Activated CD8-positive, alpha-beta memory T cell treated with anti-CD3 and anti-CD28 coated beads for 1 hour (primary cell): ENCODE data around the gene PCSK7.
"Not testable (repeated sequence)": the region's sequence is repeated elsewhere in the genome, so short reads cannot be mapped to it uniquely, and the experiment has no call there.

Experiments
- DNase-seq, 2 donors: peaks; one replicate each; pipeline ENCODE4 v3.0.0-alpha.2; 2020; ENCODE audit warnings: low read depth in 1 of 2; ENCODE audit errors: extremely low read depth in 1 of 2

The PCSK7 gene, protein sequence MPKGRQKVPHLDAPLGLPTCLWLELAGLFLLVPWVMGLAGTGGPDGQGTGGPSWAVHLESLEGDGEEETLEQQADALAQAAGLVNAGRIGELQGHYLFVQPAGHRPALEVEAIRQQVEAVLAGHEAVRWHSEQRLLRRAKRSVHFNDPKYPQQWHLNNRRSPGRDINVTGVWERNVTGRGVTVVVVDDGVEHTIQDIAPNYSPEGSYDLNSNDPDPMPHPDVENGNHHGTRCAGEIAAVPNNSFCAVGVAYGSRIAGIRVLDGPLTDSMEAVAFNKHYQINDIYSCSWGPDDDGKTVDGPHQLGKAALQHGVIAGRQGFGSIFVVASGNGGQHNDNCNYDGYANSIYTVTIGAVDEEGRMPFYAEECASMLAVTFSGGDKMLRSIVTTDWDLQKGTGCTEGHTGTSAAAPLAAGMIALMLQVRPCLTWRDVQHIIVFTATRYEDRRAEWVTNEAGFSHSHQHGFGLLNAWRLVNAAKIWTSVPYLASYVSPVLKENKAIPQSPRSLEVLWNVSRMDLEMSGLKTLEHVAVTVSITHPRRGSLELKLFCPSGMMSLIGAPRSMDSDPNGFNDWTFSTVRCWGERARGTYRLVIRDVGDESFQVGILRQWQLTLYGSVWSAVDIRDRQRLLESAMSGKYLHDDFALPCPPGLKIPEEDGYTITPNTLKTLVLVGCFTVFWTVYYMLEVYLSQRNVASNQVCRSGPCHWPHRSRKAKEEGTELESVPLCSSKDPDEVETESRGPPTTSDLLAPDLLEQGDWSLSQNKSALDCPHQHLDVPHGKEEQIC

DNA sequence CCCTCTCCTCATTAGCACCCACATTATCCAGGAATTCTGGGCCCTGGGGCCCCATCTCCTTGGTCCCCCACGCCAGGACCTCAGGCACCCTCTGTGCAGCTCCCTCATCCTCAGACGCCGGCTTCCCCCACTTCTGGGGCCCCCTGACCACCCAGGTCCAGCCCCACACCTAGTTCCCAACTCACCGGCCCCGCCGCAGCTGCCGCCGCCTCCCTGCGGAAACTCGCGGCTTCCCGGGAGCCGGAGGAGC is at the start of gene PCSK7:
PCSK7 (minus strand) TSS at position 232 of the 250 bp plus-strand sequence. CDS start 2,229 bp downstream, outside the sequence.
- no peak for DNase-seq

DNA sequence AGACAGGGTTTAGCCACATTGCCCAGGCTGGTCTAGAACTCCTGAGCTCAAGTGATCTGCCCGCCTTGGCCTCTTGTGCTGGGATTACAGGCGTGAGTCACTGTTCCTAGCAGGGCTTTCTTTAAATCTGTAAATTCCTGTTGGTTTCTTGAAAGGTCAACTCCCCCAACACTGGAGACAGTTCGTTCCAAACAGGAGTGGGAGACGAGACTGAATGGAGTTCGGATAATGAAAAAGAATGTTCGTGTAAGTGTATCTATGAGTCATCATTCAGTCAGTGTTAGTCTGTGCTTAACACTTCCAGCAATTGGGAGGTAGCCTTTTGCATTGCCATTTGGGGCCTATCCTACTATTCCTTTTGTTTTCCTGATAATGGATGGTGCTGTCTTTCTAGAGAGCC is 49.3 kb upstream of the PCSK7 start:
- no peak for DNase-seq

DNA sequence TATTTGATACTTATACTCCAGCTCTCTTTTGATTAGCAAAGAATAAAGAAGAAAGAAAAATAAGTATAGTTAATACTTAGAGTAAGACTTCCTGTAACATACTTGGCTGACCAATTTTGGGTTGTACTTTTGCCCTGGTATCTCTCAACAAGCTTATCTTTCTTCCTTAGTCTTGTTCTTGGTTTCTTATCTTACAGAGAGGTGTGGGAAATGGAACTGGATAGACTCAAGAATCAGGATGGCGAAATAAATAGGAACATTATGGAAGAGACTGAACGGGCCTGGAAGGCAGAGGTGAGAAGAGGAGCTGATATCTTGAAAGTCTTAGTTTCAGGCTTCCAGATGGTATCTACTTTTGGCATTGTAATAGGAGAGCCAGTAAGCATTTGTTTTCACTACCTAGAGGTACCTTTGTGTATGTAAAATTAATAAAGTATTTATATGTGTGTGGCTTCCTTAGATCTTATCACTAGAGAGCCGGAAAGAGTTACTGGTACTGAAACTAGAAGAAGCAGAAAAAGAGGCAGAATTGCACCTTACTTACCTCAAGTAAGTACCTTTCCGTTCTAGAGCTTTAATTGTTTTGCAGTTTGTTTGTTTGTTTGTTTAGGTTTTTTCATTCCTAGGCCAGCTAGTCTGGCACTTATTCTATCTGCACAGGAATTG is 48.0 kb upstream of the PCSK7 start:
- DNase-seq: no peak

DNA sequence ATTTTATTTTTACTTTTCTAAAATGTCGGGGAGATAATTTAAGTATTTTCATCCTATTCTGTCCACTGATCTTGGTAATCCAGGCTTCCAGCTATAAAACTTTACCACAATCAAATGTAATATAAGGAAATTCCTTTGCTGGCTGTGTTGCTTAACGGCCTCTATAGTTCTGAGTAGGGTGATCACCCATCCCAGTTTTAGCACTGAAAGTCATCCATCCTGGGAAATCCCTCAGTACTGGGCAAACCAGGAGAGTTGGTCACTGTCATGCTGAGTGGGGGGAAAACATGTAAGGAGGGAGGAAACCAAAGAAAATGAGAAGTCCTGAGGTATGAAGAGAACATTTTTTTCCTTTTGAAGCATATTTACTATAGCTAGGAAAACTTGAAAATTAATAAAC is 46.5 kb upstream of the PCSK7 start:
- DNase-seq: no peak

DNA sequence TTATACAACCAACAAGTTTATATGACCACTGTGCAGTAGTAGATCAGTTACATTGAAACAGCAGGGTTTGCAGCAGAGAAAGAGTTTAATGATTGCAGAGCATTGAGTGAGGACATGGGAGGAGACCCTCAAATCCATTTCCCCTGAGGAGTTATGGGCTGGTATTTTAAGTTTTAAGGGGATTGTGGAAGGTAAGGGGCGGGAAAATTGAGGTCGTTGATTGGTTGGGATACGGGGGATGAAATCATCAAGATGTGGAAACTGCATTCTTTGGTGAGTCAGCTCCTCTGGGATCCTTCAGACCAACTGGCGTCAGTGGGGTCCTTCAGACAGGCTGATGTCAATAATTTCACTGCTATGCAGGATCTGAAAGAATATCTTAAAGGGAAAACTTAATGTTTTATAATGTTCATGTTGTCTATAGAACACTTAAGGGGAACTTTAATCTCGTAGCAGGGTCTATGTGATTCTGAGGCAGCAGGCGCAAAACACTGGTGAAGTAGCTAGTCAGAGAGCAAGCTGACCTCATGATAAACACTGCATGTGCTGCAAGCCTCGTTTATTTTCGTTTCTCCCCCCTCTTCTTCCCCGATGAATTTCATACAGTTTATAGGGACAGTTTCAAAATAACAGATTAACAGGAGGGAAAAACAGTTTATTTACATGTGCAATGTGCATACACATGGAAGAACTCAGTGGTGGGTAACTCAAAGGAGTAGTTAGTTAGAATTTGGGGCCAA is 41.8 kb upstream of the PCSK7 start:
- DNase-seq: no peak

DNA sequence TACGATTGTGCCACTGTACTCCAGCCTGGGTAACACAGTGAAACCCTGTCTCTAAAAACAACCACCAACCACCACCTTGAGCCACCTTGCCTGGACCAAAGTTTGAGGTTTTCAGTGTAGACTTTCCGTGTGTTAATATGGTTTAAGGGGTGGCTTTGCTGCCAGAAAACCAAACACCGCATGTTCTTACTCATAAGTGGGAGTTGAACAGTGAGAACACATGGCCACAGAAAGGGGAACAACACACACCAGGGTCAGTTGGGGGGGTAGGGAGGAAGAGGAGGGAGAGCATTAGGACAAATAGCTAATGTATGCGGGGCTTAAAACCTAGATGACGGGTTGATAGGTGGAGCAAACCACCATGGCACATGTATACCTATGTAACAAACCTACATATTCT is 40.3 kb upstream of the PCSK7 start:
- not testable (repeated sequence) for DNase-seq

DNA sequence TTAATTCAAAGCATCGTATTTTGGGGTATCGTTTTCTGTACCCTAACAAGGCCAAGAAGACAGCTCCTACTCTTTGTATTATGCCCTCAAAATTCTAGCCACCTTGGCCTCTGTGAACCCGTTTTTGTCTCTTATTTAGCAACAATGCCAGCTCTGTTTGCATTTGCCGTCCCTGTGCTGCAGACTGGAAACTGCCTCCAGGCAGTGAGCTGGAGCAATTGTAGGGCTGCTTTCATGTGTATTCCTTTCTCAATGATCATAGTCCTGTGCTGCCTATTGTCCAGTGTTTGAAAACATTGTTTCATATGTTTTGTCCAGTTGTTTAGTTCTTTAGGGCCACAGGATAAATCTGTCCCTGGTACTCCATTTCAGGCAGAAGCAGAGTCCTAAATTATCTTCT is 39.3 kb upstream of the PCSK7 start:
- DNase-seq: no peak

DNA sequence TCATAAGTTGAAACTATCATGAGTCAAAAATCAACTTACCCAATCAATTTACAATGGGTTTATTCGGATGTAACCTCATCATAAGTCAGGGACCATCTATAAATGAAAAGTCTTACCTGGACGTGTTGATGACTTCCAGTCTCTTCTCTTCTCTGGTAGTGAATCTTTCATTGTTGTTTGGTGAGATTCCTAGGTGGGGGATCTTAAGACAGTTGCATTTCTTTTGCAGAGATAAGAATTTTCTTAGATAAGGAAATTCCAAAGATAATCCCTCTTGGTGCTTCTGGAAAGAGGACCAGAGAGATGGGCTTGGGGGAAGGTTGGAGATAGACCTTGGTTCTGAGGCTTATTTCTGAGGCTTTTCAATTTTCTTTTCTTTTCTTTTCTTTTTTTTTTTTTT is 38.0 kb upstream of the PCSK7 start:
- no peak for DNase-seq

DNA sequence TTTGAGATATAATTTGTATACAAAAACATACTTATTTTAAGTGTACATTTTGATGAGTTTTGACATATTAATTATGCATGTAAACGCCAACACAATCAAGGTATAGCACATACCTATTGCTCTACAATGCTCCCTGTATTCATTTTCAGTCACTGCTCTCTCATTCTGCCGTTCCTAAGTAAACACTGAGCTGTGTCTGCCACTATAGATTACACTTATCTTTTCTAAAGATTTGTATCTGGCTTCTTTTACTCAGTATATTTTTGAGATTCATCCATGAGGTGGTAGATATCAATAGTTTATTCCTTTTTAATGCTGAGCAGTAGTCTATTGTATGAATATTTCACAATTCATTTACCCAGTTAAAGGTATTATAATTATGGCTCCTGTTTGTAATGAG is 33.9 kb upstream of the PCSK7 start:
- no peak for DNase-seq

DNA sequence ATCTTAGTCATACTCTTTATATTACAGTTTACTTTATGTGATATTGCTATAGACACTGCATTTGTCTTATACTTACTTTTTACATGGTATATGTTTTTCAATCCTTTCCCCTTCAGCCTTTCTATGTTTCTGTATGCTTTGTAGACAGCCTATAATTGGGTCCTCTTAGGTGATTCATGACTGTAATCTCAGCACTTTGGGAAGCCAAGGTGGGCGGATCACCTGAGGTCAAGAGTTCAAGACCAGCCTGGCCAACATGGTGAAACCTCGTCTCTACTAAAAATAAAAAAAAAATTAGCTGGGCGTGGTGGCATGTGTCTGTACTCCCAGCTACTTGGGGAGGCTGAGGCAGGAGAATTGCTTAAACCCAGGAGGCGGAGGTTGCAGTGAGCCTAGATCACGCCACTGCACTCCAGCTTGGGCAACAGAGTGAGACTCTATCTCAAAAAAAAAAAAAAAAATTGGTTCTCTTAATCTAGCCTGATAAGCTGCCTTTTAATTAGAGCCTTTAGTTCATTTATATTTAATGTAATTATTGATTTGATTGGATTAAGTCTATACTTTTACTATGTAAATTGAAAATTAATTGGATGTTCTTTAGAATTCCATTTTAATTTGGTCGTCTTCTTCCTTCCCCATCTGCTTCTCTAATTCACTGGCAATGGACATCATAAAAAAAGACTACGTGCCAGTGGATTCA is 32.9 kb upstream of the PCSK7 start:
- DNase-seq: not testable (repeated sequence)

DNA sequence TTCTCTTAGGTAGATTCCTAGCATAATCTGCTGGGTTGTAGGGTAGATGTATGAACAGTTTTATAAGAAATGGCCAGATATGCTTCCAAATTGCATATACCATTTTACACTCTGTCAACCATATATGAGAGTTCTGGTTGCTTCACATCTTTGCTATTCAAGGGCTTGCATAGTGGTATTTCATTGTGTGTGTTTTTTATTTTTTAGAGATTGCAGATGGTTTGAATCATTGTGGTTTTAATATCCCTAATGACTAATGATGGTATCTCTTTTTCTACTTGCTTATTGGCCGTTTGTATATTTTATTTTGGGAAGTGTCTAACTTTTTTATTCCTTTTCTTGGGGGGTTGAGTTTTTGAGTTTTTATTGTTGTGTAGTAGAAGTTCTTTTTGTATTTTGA is 27.5 kb upstream of the PCSK7 start:
- no peak for DNase-seq

DNA sequence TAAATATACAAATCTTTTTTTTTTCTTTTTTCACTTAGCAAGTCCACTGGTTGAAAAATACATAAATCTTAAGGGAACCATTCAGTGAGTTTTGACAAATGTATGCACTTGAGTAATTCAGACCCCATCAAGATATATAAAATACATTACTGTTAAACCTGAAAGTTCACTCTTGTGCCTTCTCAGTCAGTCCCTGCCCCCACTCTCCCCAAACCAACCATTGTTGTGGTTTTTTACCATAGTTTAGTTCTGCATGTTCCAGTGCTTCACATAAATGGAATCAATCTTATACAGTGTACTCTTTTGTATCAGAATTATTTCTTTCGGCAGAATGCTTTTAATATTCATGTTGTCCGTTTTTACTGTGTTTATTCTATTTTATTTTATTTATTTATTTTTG is 26.7 kb upstream of the PCSK7 start:
- no peak for DNase-seq

DNA sequence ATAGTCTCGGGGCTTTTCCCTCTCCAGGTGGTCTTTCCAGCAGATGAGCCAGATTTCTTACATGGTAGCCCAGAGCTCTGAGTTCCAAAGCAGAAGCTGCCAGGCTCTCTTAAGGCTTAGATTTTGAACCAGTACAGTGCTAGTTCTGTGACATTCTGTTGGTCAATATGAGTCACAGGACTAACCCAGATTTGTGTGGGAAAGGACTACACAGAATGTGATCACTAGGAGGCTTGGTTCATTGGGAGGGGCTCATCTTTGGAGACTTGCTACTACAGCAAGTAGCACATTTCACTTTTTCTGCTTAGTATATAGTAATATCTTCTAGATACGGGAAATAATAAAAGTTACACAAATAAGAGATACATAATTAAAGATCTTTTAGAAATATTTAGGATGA is 24.7 kb upstream of the PCSK7 start:
- no peak for DNase-seq

DNA sequence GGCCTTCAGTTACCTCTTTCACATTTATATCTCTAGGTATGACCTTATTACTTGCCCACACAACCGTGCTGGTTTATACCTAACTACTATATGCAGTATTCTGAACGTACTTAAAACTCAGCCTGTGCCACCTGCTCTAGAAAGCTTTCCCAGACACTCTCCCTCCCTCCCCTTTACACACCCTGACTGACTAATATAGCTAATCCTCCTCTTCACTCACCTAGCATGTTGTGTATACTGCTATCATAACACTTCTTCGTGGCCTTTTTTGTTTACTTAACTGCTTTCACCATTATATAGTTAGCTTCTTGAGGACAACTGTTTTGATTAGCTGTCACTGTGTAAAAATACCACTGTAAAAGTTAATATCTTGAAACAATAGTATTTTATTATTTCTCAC is 24.1 kb upstream of the PCSK7 start:
- DNase-seq: no peak

DNA sequence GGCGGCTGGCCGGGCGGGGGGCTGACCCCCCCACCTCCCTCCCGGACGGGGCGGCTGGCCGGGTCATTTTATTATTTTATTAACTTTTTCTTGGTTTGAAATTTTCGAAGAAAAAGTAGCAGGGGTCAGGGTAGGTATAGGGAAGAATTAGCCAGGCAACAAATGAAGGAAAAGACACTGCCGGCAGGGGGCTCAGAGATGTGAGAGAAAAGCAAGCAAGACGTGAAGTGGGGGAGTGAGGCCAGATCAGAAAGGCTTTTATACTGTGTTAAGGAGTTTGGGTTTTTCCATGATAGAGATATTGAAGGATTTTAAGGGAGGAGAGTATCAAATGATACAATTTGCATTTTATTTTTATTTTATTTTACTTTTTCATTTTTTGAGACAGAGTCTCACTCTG is 19.6 kb upstream of the PCSK7 start:
- no peak for DNase-seq

DNA sequence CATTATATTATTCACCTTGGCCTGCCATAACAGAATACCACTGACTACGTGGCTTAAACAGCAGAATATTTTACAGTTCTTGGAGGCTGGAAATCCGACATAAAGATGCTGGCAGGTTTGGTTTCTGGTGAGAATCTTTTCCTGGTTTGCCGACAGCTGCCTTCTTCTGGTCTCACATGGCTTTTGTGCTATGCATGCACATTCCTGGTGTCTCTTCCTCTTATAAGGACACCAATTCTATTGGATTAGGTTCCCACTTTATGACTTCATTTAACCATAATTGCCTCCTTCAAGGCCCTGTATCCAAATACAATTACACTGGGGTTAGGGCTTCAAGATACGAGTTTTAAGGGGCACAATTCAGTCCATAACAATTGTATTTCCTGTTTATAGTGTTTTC is 17.7 kb upstream of the PCSK7 start:
- DNase-seq: no peak

DNA sequence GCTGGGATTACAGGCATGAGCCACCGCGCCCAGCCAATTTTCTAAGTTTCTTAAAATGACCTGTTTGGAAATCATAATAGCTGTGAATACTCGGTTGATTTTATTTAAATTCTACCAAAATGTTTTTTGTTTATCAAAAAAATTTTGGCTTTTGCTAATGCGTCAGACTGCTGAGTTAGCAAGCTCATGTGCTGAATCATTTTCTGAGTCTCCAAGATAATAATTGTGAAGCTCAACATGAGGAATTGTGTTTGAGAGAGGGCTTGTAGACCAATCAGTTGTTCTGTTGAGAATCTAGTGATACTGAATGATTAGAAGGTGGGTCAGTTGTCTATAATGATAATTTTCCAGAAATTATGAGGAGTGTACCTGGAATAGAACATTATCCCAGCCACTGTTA is 16.5 kb upstream of the PCSK7 start:
- DNase-seq: no peak

DNA sequence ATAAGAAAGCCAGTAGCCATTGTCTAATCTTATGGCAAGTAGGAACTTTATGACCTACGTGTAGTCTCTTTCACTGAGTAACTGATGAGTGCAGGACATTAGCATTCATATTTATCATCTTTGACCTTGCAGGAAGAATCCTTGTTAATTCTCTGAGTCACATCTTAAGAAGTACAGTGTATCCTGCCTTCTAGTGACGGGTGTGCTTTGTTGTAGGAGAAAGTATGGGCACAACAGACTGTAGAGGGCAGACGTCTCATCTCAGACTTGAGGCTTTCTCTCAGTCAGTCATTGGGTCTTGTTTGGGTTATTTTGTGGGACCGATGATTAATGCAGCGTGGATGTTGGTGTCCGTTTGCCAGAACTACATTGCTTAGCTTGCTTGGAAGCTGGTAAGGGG is 7.4 kb upstream of the PCSK7 start:
- DNase-seq: no peak

DNA sequence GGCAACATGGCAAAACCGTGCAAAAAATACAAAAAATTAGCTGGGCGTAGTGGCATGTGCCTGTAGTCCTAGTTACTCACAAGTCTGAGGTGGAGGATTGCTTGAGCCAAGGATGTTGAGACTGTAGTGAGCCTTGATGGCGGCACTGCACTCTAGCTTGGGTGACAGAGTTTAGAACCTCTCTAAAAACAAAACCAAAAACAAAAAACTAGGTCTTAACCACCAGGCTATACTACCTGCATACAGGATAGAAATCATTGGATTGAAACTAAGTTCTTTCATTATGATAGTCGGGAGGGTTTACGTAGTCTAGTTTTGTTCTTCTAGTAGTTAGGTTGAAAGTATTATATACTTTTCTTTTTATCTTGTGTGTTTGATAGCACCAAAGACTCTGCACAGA is 6.3 kb upstream of the PCSK7 start:
- DNase-seq: no peak

DNA sequence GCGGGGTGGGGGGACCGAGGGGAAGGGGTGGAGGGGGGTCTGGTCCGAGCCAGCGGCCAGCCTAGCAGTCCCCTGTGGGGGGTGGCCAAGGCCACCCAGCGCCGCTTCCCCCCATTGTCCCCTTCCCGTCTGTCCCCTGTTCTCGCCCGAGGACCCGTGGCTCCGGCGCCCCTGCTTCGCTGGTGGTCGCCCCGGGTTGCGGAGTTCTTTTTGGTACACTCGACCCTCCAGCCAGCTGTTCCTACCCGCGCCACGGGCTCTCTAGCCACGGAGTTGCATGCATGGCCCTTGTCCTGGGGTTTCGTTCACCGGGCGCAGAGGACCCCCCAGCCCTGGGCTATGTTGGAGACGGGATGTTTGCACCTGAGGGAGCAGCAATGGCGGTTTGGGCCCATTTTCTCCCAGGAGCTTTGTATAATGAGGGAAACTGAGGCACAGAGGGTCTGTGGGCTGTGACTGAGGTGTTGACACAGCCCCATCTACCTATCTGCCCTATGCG is 1.1 kb upstream of the PCSK7 start:
- DNase-seq: no peak
